RWPE1 (cell line): ENCODE data around the gene AQP12B.

ENCODE experiments used
- CTCF ChIA-PET: fragments of 350-600 bp; sonication (Branson Sonifier 250); formaldehyde crosslinking; extraction: SDS; loops from one replicate; lab custom pipeline; 2021; lab: Yijun Ruan, JAX
- POLR2A ChIA-PET: fragments of 400-600 bp; formaldehyde crosslinking; extraction: SDS; loops from one replicate; lab custom pipeline; 2020; ENCODE audit warnings: antibody characterized with exemption; ENCODE audit not compliant: low non-redundant PET; lab: Yijun Ruan, JAX
- DNase-seq: peaks from one replicate; pipeline ENCODE4 v3.0.0; 2012; ENCODE audit warnings: low spot score
- H3K27ac ChIP-seq: fragments of 450-650 bp; 2 replicates; pipeline ENCODE4 v1.5.1; 2017
- CTCF ChIP-seq: fragments of 450-650 bp; conservative IDR thresholded peaks from 2 replicates; pipeline ENCODE4 v1.5.1; 2017; ENCODE audit warnings: low read depth, mild to moderate bottlenecking

Gene AQP12B

GRCh38 chr2:240639566-240639965 is 43.1 kb downstream of the AQP12B start:
- ChIA-PET POLR2A (no interaction called here), CTCF (no interaction called here)
- no peak for TF ChIP-seq CTCF
- no peak overlapping the region for H3K27ac ChIP-seq
- no peak for DNase-seq

GRCh38 chr2:240638512-240639160 is 44.0 kb downstream of the AQP12B start:
- no peak for DNase-seq
- no peak overlapping the region for H3K27ac ChIP-seq
- ChIA-PET POLR2A (no interaction called here), CTCF (no interaction called here)
- TF ChIP-seq CTCF: no peak

- no peak for DNase-seq
- no peak for TF ChIP-seq CTCF
- ChIA-PET POLR2A (interaction anchor here (0.6 kb wide), 1 partner anchor 52 kb away, joined by 3 read pairs; no protein-coding TSS in a partner anchor), CTCF (no interaction called here)
- no peak overlapping the region for H3K27ac ChIP-seq
Measured at GRCh38 chr2:240637901-240638345, 44.8 kb downstream of the AQP12B start.

GRCh38 chr2:240637116-240637900 is 45.4 kb downstream of the AQP12B start:
- no peak for DNase-seq
- ChIA-PET CTCF (no interaction called here), POLR2A (interaction anchor here (0.6 kb wide), 1 partner anchor 51 kb away, joined by 3 read pairs; no protein-coding TSS in a partner anchor)
- no peak for TF ChIP-seq CTCF
- H3K27ac ChIP-seq: no peak overlapping the region

- CTCF ChIA-PET: no interaction called here
- DNase-seq: no peak
Measured at GRCh38 chr2:240636563-240637115, 46.0 kb downstream of the AQP12B start.

More at GRCh38 chr2:240636563-240637115, 46.0 kb downstream of the AQP12B start:
- TF ChIP-seq CTCF: no peak
- no peak overlapping the region for H3K27ac ChIP-seq
- POLR2A ChIA-PET: no interaction called here
